NCI-H2081 (cell line): ENCODE results near the gene RGS4.

Experiments used
- DNase-seq, 2 experiments: peaks; one replicate each; lab custom pipeline; 2025; lab: John Stamatoyannopoulos, UW

RGS4 gene

DNA sequence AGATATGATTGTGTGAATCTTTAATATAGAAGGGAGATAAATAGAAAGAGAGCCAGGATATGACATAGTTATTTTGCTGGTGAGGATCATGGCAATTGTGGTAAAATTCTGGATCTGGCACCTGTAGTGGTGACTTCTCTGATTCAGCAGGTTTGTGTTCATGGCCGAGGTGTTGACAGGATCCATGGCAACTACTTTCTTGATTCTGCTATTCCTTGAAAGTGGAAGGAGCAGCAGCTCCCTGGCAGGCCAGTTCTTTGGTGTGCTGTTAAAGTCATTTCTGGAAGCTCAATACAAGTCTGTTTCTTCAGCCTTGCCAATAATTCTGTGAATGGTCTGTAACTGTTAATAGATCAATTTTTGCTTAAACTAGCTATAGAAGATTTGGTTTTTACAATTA lies 33.4 kb downstream of the RGS4 start:
- DNase-seq = no peak

- DNase-seq = no peak
Observed at GRCh38 chr1:163104385-163105099, 35.4 kb downstream of the RGS4 start.

GRCh38 chr1:163106364-163106987 lies 37.3 kb downstream of the RGS4 start:
- no peak for DNase-seq

- DNase-seq = no peak
Observed at GRCh38 chr1:163107655-163108054, 38.5 kb downstream of the RGS4 start.

DNA sequence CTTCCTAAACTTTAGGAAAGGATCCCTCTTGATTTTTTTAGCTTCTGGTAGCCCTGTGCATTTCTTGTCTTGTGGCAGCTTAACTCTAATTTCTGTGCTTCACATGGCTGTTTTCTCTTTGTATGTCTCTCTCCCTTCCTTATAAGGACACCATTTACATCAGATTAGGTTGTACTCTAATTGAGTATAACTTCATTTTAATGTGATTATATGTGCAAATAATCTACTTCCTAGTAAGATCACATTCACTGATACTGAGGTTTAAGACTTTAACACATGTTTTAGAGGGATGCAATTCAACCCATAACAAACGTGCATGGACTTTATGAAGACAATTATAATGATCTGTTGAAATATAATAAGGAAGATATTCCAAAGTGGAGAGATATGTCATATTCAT lies 46.7 kb downstream of the RGS4 start:
- no peak for DNase-seq

DNA sequence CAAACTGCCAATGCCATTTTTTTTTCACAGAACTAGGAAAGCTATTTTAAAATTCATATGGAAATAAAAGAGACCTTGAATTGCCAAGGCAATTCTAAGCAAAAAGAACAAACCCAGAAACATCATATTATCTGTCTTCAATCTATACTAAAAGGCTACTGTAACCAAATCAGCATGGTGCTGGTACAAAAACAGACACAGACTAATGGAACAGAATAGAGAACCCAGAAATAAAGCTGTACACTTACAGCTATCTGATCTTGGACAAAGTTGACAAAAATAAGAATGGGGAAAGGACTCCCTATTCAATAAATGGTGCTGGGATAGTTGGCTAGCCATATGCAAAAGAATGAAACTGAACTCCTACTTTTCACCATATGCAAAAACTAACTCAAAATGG lies 50.5 kb downstream of the RGS4 start:
- no peak for DNase-seq

- no peak for DNase-seq
Observed at GRCh38 chr1:163120372-163120771, 51.2 kb downstream of the RGS4 start.

GRCh38 chr1:163124812-163125211 lies 55.7 kb downstream of the RGS4 start:
- no peak for DNase-seq
